CD14-positive monocyte (primary cell): ENCODE results near the gene BAG3. TPM values are rescaled to one million over a fixed set of nuclear protein-coding genes. Genes with fewer than 3 reads are reported as not detected.

Experiments
- DNase-seq, 3 donors: peaks; one replicate each; pipeline ENCODE4 v3.0.0-alpha.2; 2011 to 2022
- H2AFZ ChIP-seq: 2 replicates; pipeline ENCODE4 v1.6.0; 2012; ENCODE audit warnings: mild to moderate bottlenecking, low read depth, low read length, inconsistent platforms; ENCODE audit not compliant: insufficient read depth, poor library complexity, severe bottlenecking
- H3K27ac ChIP-seq, 2 donors: 1 replicate in 1 of 2; 2 replicates in 1 of 2; pipeline ENCODE4 v1.5.1; 2012 to 2013; ENCODE audit warnings: low read length in 2 of 2, control low read depth in 1 of 2, inconsistent platforms in 1 of 2, low read depth in 1 of 2, mild to moderate bottlenecking in 1 of 2
- H3K27me3 ChIP-seq, 2 donors: one replicate each; pipeline versions ENCODE4 v1.6.0 to v1.6.1; 2011 to 2013; ENCODE audit warnings: low read length in 2 of 2; ENCODE audit not compliant: control insufficient read depth in 2 of 2, insufficient read depth in 2 of 2
- H3K36me3 ChIP-seq, 2 donors: replicated peaks in 1 of 2; 1 replicate in 1 of 2; 2 replicates in 1 of 2; pipeline versions ENCODE4 v1.5.1 to v1.6.1; 2012 to 2013; ENCODE audit warnings: low read length in 2 of 2, control low read depth in 1 of 2, inconsistent platforms in 1 of 2, mild to moderate bottlenecking in 1 of 2; ENCODE audit not compliant: insufficient read depth in 2 of 2, control insufficient read depth in 1 of 2
- H3K4me1 ChIP-seq, 2 donors: 1 replicate in 1 of 2; 2 replicates in 1 of 2; pipeline versions ENCODE4 v1.5.1 to v1.6.1; 2012 to 2013; ENCODE audit warnings: low read length in 2 of 2, control low read depth in 1 of 2, inconsistent platforms in 1 of 2, mild to moderate bottlenecking in 1 of 2, moderate library complexity in 1 of 2; ENCODE audit not compliant: insufficient read depth in 2 of 2, control insufficient read depth in 1 of 2
- H3K4me2 ChIP-seq: replicated peaks from 2 replicates; pipeline ENCODE3; 2012; ENCODE audit warnings: low read length, moderate library complexity, mild to moderate bottlenecking; ENCODE audit not compliant: poor library complexity, severe bottlenecking; ENCODE audit errors: extremely low read depth
- H3K4me3 ChIP-seq, 3 experiments: fragments of 200-600 bp in 1 of 3; sonication (generic) in 1 of 3; replicated peaks in 1 of 3; 1 replicate in 2 of 3; 2 replicates in 1 of 3; pipeline ENCODE4 v1.5.1; 2011 to 2013; ENCODE audit warnings: low read length in 3 of 3, mild to moderate bottlenecking in 3 of 3, control low read depth in 2 of 3, low read depth in 2 of 3, inconsistent platforms in 1 of 3, moderate library complexity in 1 of 3
- H3K79me2 ChIP-seq: 2 replicates; pipeline ENCODE4 v1.6.0; 2012; ENCODE audit warnings: mild to moderate bottlenecking, control low read depth, inconsistent platforms, low read length, moderate library complexity; ENCODE audit not compliant: insufficient read depth
- H3K9ac ChIP-seq: 2 replicates; pipeline ENCODE4 v1.6.0; 2017; ENCODE audit warnings: low read length, mild to moderate bottlenecking; ENCODE audit not compliant: insufficient read depth, poor library complexity, severe bottlenecking
- H3K9me3 ChIP-seq, 2 donors: replicated peaks in 1 of 2; 1 replicate in 1 of 2; 2 replicates in 1 of 2; pipeline versions ENCODE4 v1.5.1 to v1.6.1; 2012 to 2013; ENCODE audit warnings: low read length in 2 of 2, control low read depth in 1 of 2; ENCODE audit not compliant: control insufficient read depth in 1 of 2, insufficient read depth in 1 of 2
- H4K20me1 ChIP-seq: 2 replicates; pipeline ENCODE4 v1.6.0; 2012; ENCODE audit warnings: mild to moderate bottlenecking, low read length, control low read depth, moderate library complexity; ENCODE audit not compliant: insufficient read depth
- H3K27ac Mint-ChIP-seq, 7 donors: one replicate each; pipeline ENCODE4 v1.8.0; 2020; ENCODE audit warnings: mild to moderate bottlenecking in 7 of 7, mixed read lengths in 7 of 7, moderate library complexity in 6 of 7, inconsistent platforms in 2 of 7
- H3K27me3 Mint-ChIP-seq, 3 donors: one replicate each; pipeline ENCODE4 v1.8.0; 2021 to 2022; ENCODE audit warnings: low read depth in 3 of 3, mild to moderate bottlenecking in 3 of 3, mixed read lengths in 3 of 3, moderate library complexity in 3 of 3, inconsistent platforms in 1 of 3
- H3K36me3 Mint-ChIP-seq, 2 donors: one replicate each; pipeline ENCODE4 v1.8.0; 2020; ENCODE audit warnings: mixed read lengths in 2 of 2, inconsistent platforms in 1 of 2, mild to moderate bottlenecking in 1 of 2
- H3K4me1 Mint-ChIP-seq: one replicate; pipeline ENCODE4 v1.8.0; 2020; ENCODE audit warnings: mild to moderate bottlenecking, mixed read lengths
- H3K4me3 Mint-ChIP-seq, 2 donors: one replicate each; pipeline ENCODE4 v1.8.0; 2020; ENCODE audit warnings: mild to moderate bottlenecking in 2 of 2, mixed read lengths in 2 of 2, moderate library complexity in 1 of 2
- H3K9me3 Mint-ChIP-seq, 7 donors: one replicate each; pipeline ENCODE4 v1.8.0; 2020 to 2022; ENCODE audit warnings: mixed read lengths in 7 of 7, mild to moderate bottlenecking in 6 of 7, moderate library complexity in 6 of 7, inconsistent platforms in 2 of 7
- CTCF ChIP-seq: fragments of 200-600 bp; IDR thresholded peaks from one replicate; pipeline ENCODE4 v1.8.0; 2022; ENCODE audit warnings: antibody characterized with exemption, mild to moderate bottlenecking
- WGBS: methylation state at CpG from one replicate; pipeline ENCODE4 v1.1.5; 2013; ENCODE audit warnings: missing lambda C conversion rate; ENCODE audit not compliant: insufficient coverage; 5-methylcytosine and 5-hydroxymethylcytosine counted together
- intact Hi-C, 2 donors: fragments of 100-400 bp; cut with micrococcal nuclease; formaldehyde crosslinking; loops; one replicate each; pipeline versions ENCODE4 v1.15.0 to v1.15.1; 2023
- polyA plus RNA-seq, 3 donors: library from polyadenylated mRNA; depleted of rRNA in 1 of 3; unstranded in 2 of 3; stranded (reverse) in 1 of 3; fragments of 300-500 nt in 2 of 3; fragments of >200 nt in 1 of 3; fragmentation: Illumina TruSeq in 2 of 3; gene quantifications; 1 replicate in 2 of 3; 2 replicates in 1 of 3; pipeline ENCODE4 v1.2.3, GENCODE V29; 2012 to 2021

The BAG3 gene
- polyA plus RNA-seq, 3 donors: 1.0 to 10.2 (median 2.8) TPM

GRCh38 chr10:119680650-119681081 is 29.5 kb downstream of the BAG3 start:
- Histone ChIP-seq H2AFZ (no peak overlapping the region), H3K27me3 (no peaks in the 10 kb centered on the region), H3K4me3 (peak overlapping the region in 1 of 3 experiments; percentile 46), H4K20me1 (no peaks in the 10 kb centered on the region), H3K4me2 (peak overlapping the region; percentile 56), H3K9me3 (no peaks in the 10 kb centered on the region), H3K4me1 (peaks cover 39 to 40% of the 10 kb centered on the region in 2 donors), H3K79me2 (no peaks in the 10 kb centered on the region), H3K36me3 (peaks cover 6 to 20% of the 10 kb centered on the region in 2 donors), H3K27ac (peak overlapping the region; percentile 41 to 59), H3K9ac (no peak overlapping the region)
- 90% methylated on average over 4 of the region's 9 CpGs for WGBS
- Mint-ChIP-seq H3K27ac (peak overlapping the region; percentile 51 to 91 (median 72)), H3K9me3 (no peaks in the 10 kb centered on the region), H3K4me1 (peaks cover 39% of the 10 kb centered on the region), H3K27me3 (peaks cover 0 to 2% (median 0%) of the 10 kb centered on the region in 3 donors), H3K36me3 (peaks cover 16 to 17% of the 10 kb centered on the region in 2 donors), H3K4me3 (no peak overlapping the region)
- intact Hi-C loops: loop anchor here in 1 of 2 donors (10.0 kb wide), 1 partner anchor 174 kb away; no protein-coding TSS in a partner anchor
- DNase-seq: no peak
- no peak for TF ChIP-seq CTCF

- Histone ChIP-seq H3K9me3 (no peaks in the 10 kb centered on the region), H3K27ac (no peak overlapping the region), H3K4me1 (peaks cover 23 to 27% of the 10 kb centered on the region in 2 donors), H2AFZ (peak overlapping the region; percentile 58), H3K27me3 (no peaks in the 10 kb centered on the region), H3K79me2 (no peaks in the 10 kb centered on the region), H3K4me3 (peak overlapping the region in 2 of 3 experiments; percentile 25 to 63), H4K20me1 (no peaks in the 10 kb centered on the region), H3K4me2 (peak overlapping the region; percentile 65), H3K9ac (no peak overlapping the region), H3K36me3 (no peaks in the 10 kb centered on the region)
- Mint-ChIP-seq H3K9me3 (no peaks in the 10 kb centered on the region), H3K27me3 (peaks cover 1 to 7% (median 5%) of the 10 kb centered on the region in 3 donors), H3K36me3 (no peaks in the 10 kb centered on the region), H3K27ac (peak overlapping the region in 6 of 7 donors; percentile 40 to 80 (median 66)), H3K4me1 (peaks cover 28% of the 10 kb centered on the region), H3K4me3 (peak overlapping the region; percentile 73 to 84)
- intact Hi-C loops: loop anchor here (1.0 to 10.0 kb wide), 4 partner anchors 34 to 171 kb away; partner anchors contain the start of gene BAG3 (in 1 of the 2)
- TF ChIP-seq CTCF: peak; percentile 95
- WGBS: 0% methylated on average over 4 of the region's 24 CpGs
- peak; percentile 88 to 94 (median 90) for DNase-seq
These were observed 35.4 kb downstream of the BAG3 start for GRCh38 chr10:119686465-119687191.
